ENCODE results near the gene ZNF740. TPM values are rescaled to one million over a fixed set of nuclear protein-coding genes. Genes with fewer than 3 reads are reported as not detected.

The ZNF740 gene
- polyA plus RNA-seq, 3 donors = 6.3 to 9.2 (median 9.1) TPM

- 0 to 3% (median 1%) methylated on average over 8 to 9 of the region's 9 CpGs for WGBS, 3 donors
- no peak overlapping the region for H3K27ac ChIP-seq (ENCODE audit: low read depth, low read length)
Observed at GRCh38 chr12:53231671-53231920, 51.1 kb downstream of the ZNF740 start.

- WGBS, 3 donors = 0 to 1% (median 0%) methylated on average over 21 to 44 of the region's 44 CpGs
- H3K27ac ChIP-seq (ENCODE audit: low read depth, low read length) = no peak within 1 kb of the TSS
Observed at GRCh38 chr12:53231921-53232645, 51.6 kb downstream of the ZNF740 start, which contains the start of gene RARG. Gene RARG, minus strand, starts transcription at chr12:53232209. Its CDS starts 4,664 bp downstream, at chr12:53227545.

GRCh38 chr12:53232646-53233461 is 52.3 kb downstream of the ZNF740 start:
- WGBS, 3 donors = 19 to 30% (median 25%) methylated on average over 11 of the region's 11 CpGs
- H3K27ac ChIP-seq (ENCODE audit: low read depth, low read length) = no peak overlapping the region

- no peak overlapping the region for H3K27ac ChIP-seq (ENCODE audit: low read depth, low read length)
- 45 to 67% (median 55%) methylated on average over 6 to 7 of the region's 7 CpGs for WGBS, 3 donors
Observed at GRCh38 chr12:53233671-53234121, 53.2 kb downstream of the ZNF740 start.

GRCh38 chr12:53234271-53234914 is 53.9 kb downstream of the ZNF740 start:
- no peak overlapping the region for H3K27ac ChIP-seq (ENCODE audit: low read depth, low read length)
- WGBS, 3 donors = 6 to 20% (median 7%) methylated on average over 12 of the region's 12 CpGs

GRCh38 chr12:53235164-53235563 is 54.6 kb downstream of the ZNF740 start:
- 67 to 85% (median 72%) methylated on average over 3 of the region's 3 CpGs for WGBS, 3 donors
- no peak overlapping the region for H3K27ac ChIP-seq (ENCODE audit: low read depth, low read length)

GRCh38 chr12:53235742-53236442 is 55.4 kb downstream of the ZNF740 start:
- 80 to 81% (median 81%) methylated on average over 9 of the region's 9 CpGs for WGBS, 3 donors
- no peak overlapping the region for H3K27ac ChIP-seq (ENCODE audit: low read depth, low read length)

GRCh38 chr12:53236443-53237111 is 56.1 kb downstream of the ZNF740 start:
- no peak overlapping the region for H3K27ac ChIP-seq (ENCODE audit: low read depth, low read length)
- 60 to 88% (median 88%) methylated on average over 1 of the region's 1 CpG for WGBS, 3 donors

- WGBS, 3 donors = 91 to 93% (median 92%) methylated on average over 10 of the region's 10 CpGs
Observed at GRCh38 chr12:53239643-53240258, 59.2 kb downstream of the ZNF740 start.

GRCh38 chr12:53241623-53242412 is 61.3 kb downstream of the ZNF740 start:
- 63 to 81% (median 80%) methylated on average over 11 of the region's 11 CpGs for WGBS, 3 donors
- no peak overlapping the region for H3K27ac ChIP-seq (ENCODE audit: low read depth, low read length)

More at GRCh38 chr12:53239643-53240258, 59.2 kb downstream of the ZNF740 start:
- no peak overlapping the region for H3K27ac ChIP-seq (ENCODE audit: low read depth, low read length)

- no peak overlapping the region for H3K27ac ChIP-seq (ENCODE audit: low read depth, low read length)
- 50 to 81% (median 65%) methylated on average over 1 of the region's 1 CpG for WGBS, 3 donors
Observed at GRCh38 chr12:53244337-53244736, 63.8 kb downstream of the ZNF740 start.

Other genes with a start within 250 kb of the ZNF740 start
- gene KRT18, start 231.6 kb upstream of the ZNF740 start, polyA plus RNA-seq = 100 to 1,000 TPM in 2 of 3 donors, 10 to 100 TPM in 1; 41.6 to 343 (median 104) TPM
- gene EIF4B, start 174.3 kb upstream of the ZNF740 start, polyA plus RNA-seq = 100 to 1,000 TPM; 216 to 308 (median 253) TPM
- 100 to 1,000 TPM in 2 of 3 donors, 10 to 100 TPM in 1; 53.4 to 562 (median 225) TPM for gene TNS2, start 130.7 kb upstream of the ZNF740 start, polyA plus RNA-seq
- gene SPRYD3, start 101.3 kb upstream of the ZNF740 start, polyA plus RNA-seq = 10 to 100 TPM; 26.9 to 66.7 (median 29.8) TPM
- gene IGFBP6, start 83.1 kb upstream of the ZNF740 start, polyA plus RNA-seq = 100 to 1,000 TPM in 1 of 3 donors, 10 to 100 TPM in 2; 21.8 to 437 (median 83.9) TPM
- under 1 TPM in 2 of 3 donors, not detected in 1; 0.08 to 0.09 TPM for gene SOAT2, start 77.2 kb upstream of the ZNF740 start, polyA plus RNA-seq
- 100 to 1,000 TPM in 1 of 3 donors, 10 to 100 TPM in 2; 36.3 to 167 (median 91.0) TPM for gene CSAD, start 203 bp downstream of the ZNF740 start, polyA plus RNA-seq
- 1 to 10 TPM; 1.9 to 3.0 (median 2.3) TPM for gene ITGB7, start 26.5 kb downstream of the ZNF740 start, polyA plus RNA-seq
- 10 to 100 TPM in 1 of 3 donors, 1 to 10 TPM in 2; 4.5 to 31.0 (median 9.4) TPM for gene RARG, start 51.5 kb downstream of the ZNF740 start, polyA plus RNA-seq
- under 1 TPM; 0.08 to 0.55 (median 0.45) TPM for gene ESPL1, start 87.6 kb downstream of the ZNF740 start, polyA plus RNA-seq
- gene PFDN5, start 114.8 kb downstream of the ZNF740 start, polyA plus RNA-seq = 1,000 to 10,000 TPM in 1 of 3 donors, 100 to 1,000 TPM in 2; 478 to 1,510 (median 796) TPM
- 10 to 100 TPM; 56.1 to 77.2 (median 56.9) TPM for gene MYG1, start 119.0 kb downstream of the ZNF740 start, polyA plus RNA-seq
- gene AAAS, start 140.9 kb downstream of the ZNF740 start, polyA plus RNA-seq = 10 to 100 TPM; 29.4 to 34.1 (median 33.6) TPM
- not detected for gene SP7, start 155.6 kb downstream of the ZNF740 start, polyA plus RNA-seq
- gene SP1, start 199.5 kb downstream of the ZNF740 start, polyA plus RNA-seq = 10 to 100 TPM; 13.5 to 24.2 (median 14.6) TPM
- gene AMHR2, start 243.1 kb downstream of the ZNF740 start, polyA plus RNA-seq = 1 to 10 TPM in 1 of 3 donors, under 1 TPM in 2; 0.10 to 1.6 (median 0.67) TPM

All from adipose tissue (tissue), 3 donors.